Measurements from ENCODE around the gene OR2J1.
"Not testable (repeated sequence)": the region's sequence is repeated elsewhere in the genome, so short reads cannot be mapped to it uniquely, and the experiment has no call there.

OR2J1 gene

GRCh38 chr6:29099190-29099589, at the start of gene OR2J1:
Gene OR2J1 (plus strand): TSS chr6:29099490. CDS start chr6:29100943, 1,453 bp downstream.
- no peak for DNase-seq (ENCODE audit: low read depth)

- DNase-seq (ENCODE audit: low read depth), result no peak
These were observed 47.6 kb upstream of the OR2J1 start for GRCh38 chr6:29051680-29052079.

DNA sequence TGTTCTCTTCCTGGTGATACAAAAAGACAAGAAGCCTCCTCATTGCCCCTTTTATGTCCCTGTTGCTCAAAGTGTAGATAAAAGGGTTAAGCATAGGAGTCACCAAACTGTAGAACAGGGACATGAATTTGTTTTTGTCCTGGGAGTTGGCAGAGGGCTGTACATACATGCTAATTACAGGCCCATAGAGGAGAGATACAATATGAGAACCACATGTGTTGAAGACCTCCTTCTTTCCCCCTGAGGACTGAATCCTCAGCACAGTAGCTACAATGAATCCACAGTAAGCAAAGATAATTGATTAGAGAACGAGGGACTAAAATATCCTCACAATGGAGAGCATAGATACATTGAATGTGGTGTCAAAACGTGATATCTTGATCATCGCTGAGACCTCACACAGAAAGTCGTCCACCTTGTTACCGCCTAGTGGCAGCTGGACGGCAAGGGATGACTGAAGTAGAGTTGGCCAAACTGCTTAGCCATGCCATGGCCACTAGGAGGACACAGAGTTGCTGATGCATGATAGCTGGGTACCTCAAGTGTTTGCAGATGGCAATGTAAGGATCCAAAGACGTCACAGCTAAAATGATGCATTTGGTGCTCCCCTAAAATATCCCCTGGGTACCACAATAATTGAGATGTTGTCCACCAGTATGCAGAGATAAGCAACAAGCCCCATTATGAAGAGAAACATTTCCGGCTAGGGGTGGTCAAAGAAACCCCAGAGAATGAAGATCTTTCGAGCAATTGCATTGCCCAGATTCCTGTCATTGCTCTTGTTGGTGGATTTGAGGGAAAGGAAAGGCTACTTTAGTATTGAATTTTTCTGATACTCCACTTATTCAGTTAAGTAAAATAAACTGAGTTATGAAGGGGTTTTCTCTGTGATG, 27.2 kb upstream of the OR2J1 start:
- DNase-seq (ENCODE audit: low read depth), result no peak

DNA sequence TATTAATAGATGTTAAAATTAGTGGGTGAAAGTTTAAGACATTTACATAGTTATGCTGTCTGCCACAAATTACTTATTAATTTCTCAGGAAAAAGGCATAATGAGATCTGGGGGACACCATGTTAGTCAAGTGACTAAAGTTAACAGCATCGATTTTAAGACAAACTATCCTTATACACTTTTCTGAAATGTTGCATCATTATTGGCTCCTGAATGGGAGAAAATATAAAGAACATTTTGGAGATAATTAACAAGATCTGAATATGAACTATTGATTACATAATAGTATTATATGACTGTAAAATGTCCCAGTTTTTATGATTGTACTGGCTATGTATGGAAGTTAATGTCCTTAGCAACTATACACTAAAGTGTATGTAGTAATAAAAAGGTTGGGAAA, 20.1 kb upstream of the OR2J1 start:
- no peak for DNase-seq (ENCODE audit: low read depth)

GRCh38 chr6:29081312-29081711, 18.0 kb upstream of the OR2J1 start:
- DNase-seq (ENCODE audit: low read depth), result no peak

DNA sequence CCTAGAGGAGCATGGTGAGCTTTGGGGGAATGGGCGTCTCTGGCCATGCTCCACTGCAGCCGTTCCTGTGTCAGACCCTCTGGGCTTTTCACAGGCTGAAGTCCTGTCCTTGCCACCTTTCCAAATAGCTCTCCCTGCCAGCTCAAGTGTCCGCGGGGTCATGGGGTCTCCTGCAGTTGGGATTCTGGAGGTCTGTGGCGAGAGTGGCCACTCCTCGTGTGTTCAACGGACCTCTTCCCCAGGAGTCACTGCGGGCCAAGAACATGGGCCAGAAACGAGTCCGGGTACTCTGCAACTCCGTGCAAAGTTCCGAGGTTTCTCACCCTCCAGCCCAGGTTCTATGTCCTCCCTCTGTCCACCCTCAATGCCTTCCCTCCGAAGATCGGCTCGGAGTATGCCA, 16.8 kb upstream of the OR2J1 start:
- no peak for DNase-seq (ENCODE audit: low read depth)

- DNase-seq (ENCODE audit: low read depth), result no peak
These were observed 12.1 kb upstream of the OR2J1 start, which contains the start of gene OR2B3 for GRCh38 chr6:29087213-29087612. Gene OR2B3 (minus strand): TSS chr6:29087313. CDS start chr6:29087248, 65 bp downstream.

- DNase-seq (ENCODE audit: low read depth), result no peak
These were observed 6.3 kb upstream of the OR2J1 start for GRCh38 chr6:29092957-29093356.

DNA sequence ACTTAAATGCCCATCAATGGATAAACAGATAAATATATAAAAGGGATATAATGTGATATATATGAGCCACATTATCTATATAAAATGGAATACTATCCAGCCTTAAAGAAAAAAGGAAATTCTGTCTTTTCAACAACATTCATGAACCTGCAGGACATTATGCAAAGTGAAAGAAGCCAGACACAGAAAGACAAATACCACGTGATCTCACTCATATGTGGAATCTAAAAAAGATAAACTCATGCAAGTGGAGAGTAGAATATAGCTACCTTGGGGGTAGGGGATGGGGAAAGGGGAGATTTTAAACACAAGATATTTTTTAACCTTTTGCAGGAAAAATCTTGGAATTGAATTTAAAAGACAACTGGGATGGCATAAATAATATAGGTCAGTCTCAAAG, 1.5 kb upstream of the OR2J1 start:
- no peak for DNase-seq (ENCODE audit: low read depth)

- DNase-seq (ENCODE audit: low read depth), result no peak
These were observed 8.5 kb downstream of the OR2J1 start, which contains the start of gene OR2J3 for GRCh38 chr6:29107758-29108157. Gene OR2J3 (plus strand): TSS chr6:29108058. CDS start chr6:29111891, 3,833 bp downstream.

GRCh38 chr6:29112135-29112534, 12.8 kb downstream of the OR2J1 start:
- no peak for DNase-seq (ENCODE audit: low read depth)

GRCh38 chr6:29114964-29115363, 15.7 kb downstream of the OR2J1 start:
- not testable (repeated sequence) for DNase-seq (ENCODE audit: low read depth)

DNA sequence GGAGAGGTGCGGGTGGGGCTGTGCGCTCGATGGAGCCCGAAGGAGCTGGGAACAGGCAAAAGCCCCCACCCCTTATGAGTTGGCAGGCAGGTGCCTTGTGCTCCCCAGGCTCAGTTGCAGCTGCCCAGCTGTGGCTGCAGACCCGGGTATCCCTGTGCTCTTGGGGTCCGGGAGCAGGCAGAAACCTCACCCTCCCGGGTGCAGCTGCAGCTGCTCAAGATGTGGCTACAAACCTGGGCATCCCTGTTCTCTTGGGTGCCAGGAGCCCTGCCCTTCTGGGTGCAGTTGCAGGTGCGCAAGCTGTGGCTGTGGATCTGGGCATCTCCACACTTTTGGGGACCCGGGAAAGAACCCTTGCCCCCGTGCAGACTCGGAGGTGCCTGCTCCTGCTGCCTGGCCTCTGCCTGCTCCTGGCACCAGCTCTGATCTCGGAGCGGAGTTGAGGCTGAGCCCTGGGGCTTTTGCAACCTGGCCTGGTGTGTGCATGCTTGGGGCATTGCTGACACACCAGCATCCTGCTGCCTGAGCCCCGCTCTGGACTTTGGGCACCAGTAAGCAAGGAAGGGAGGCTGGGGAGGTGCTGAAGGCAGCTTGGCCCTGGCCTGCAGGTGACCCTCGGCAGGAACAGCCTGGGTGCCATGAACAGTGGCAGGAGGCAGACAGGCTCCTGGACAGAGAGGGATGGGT, 30.2 kb downstream of the OR2J1 start:
- DNase-seq (ENCODE audit: low read depth), result no peak

GRCh38 chr6:29130644-29131043, 31.4 kb downstream of the OR2J1 start:
- no peak for DNase-seq (ENCODE audit: low read depth)

GRCh38 chr6:29131691-29132090, 32.4 kb downstream of the OR2J1 start:
- DNase-seq (ENCODE audit: low read depth), result no peak

GRCh38 chr6:29137724-29138123, 38.4 kb downstream of the OR2J1 start:
- no peak for DNase-seq (ENCODE audit: low read depth)

DNA sequence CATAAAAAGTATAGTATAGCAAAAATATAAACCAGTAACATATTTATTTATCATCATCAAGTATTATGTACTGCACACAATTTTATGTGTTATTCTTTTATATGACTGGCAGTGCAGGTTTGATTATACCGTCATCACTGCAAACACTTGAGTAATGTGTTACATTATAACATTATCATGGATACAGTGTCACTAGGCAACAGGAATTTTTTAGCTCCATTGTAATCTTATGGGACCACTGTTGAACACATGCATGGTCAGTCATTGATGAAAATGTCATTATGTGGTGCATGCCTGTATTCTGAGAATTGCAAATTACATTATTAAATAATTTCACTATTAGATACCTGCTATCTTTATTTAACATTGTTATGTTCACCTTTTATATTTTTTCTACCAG, 42.3 kb downstream of the OR2J1 start:
- no peak for DNase-seq (ENCODE audit: low read depth)

- no peak for DNase-seq (ENCODE audit: low read depth)
These were observed 43.0 kb downstream of the OR2J1 start for GRCh38 chr6:29142309-29142708.

- DNase-seq (ENCODE audit: low read depth), result no peak
These were observed 46.9 kb downstream of the OR2J1 start for GRCh38 chr6:29146179-29146578.

DNA sequence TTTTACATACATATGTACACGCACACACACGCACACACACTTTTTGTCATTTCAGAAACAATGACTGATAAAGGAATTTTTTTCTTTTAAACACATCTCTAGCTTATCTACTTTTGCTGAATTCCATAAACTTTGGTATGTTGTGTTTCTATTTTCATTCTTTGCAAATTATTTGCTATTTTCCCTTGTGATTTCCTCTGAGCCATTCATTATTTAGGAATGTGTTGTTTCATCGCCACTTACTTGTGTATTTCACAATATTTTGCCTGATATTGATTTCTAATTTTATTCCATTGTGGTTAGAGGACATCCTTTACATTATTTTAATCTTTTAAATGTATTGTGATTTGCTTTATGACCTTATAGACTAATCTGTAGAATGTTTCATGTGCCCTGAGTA, 47.8 kb downstream of the OR2J1 start:
- DNase-seq (ENCODE audit: low read depth), result no peak

GRCh38 chr6:29149444-29149843, 50.2 kb downstream of the OR2J1 start:
- not testable (repeated sequence) for DNase-seq (ENCODE audit: low read depth)
